ENCODE results near the gene SYNDIG1. TPM values are rescaled to one million over a fixed set of nuclear protein-coding genes. Genes with fewer than 3 reads are reported as not detected.
A peak's percentile ranks its signal among the peaks of the same experiment; 100 is the strongest.

The SYNDIG1 gene
- total RNA-seq, 1 donor from 2014 or later: 5.6 TPM

DNA sequence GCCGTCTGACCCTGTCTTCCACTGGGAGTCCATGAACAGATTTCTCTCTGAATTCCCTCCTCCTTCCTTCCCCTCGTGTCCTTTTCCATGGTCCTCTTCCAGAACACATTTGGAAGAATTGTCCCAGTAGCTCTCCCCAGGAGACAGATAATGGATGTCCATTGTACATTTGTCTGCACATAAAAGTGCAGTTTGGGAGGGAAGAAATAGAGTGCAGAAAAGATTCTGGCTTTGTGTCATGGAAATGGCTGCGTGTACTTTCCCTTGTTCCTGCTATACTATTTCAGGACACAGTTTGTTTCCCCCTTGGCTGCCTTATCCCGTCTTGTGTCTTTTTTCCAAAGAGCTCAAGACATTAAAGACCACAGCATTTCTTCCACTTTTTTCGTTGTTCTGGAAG is 127.6 kb downstream of the SYNDIG1 start:
- H3K9me3 Mint-ChIP-seq (ENCODE audit: low read depth): peaks cover 37% of the 10 kb centered on the region
- no peaks in the 10 kb centered on the region for H3K27me3 Mint-ChIP-seq (ENCODE audit: low read depth)
- H3K36me3 Mint-ChIP-seq (ENCODE audit: low read depth): peaks cover 13% of the 10 kb centered on the region
- H3K27ac Mint-ChIP-seq (ENCODE audit: unreplicated experiment): no peak overlapping the region
- no peak for TF ChIP-seq CTCF (IDR thresholded peaks at IDR 0.05)
- H3K4me1 Mint-ChIP-seq (ENCODE audit: low read depth): no peaks in the 10 kb centered on the region
- no peak for DNase-seq (ENCODE audit: low spot score)
- H3K4me3 Mint-ChIP-seq (ENCODE audit: unreplicated experiment): no peak overlapping the region

DNA sequence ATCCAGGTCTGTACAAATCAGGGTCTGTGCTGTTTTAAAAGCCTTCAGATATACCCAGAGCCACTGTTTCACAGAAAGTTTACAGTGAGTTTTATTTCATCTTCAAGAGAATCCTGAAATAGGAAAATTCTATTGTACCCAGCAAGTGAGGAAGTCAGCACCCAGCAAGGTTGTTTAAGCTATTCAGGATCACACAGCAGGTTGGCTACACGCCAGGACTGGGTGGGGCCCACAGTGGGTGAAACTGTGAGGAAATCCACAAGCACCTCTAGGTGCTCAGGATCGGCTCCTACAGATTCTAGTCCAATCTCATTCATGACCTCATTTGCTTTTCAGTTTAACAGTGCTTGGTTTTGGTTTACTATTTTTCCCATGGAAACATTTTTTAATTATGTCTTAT is 128.9 kb downstream of the SYNDIG1 start:
- Mint-ChIP-seq H3K27ac (ENCODE audit: unreplicated experiment) (no peak overlapping the region), H3K27me3 (ENCODE audit: low read depth) (no peaks in the 10 kb centered on the region), H3K4me3 (ENCODE audit: unreplicated experiment) (no peak overlapping the region), H3K36me3 (ENCODE audit: low read depth) (peaks cover 17% of the 10 kb centered on the region), H3K4me1 (ENCODE audit: low read depth) (no peaks in the 10 kb centered on the region), H3K9me3 (ENCODE audit: low read depth) (peaks cover 39% of the 10 kb centered on the region)
- TF ChIP-seq CTCF (IDR thresholded peaks at IDR 0.05): no peak
- no peak for DNase-seq (ENCODE audit: low spot score)

- peaks cover 15% of the 10 kb centered on the region for H3K36me3 Mint-ChIP-seq (ENCODE audit: low read depth)
- no peak for TF ChIP-seq CTCF (IDR thresholded peaks at IDR 0.05)
- no peaks in the 10 kb centered on the region for H3K4me1 Mint-ChIP-seq (ENCODE audit: low read depth)
- H3K27me3 Mint-ChIP-seq (ENCODE audit: low read depth): no peaks in the 10 kb centered on the region
- H3K27ac Mint-ChIP-seq (ENCODE audit: unreplicated experiment): no peak overlapping the region
- DNase-seq (ENCODE audit: low spot score): no peak
- H3K4me3 Mint-ChIP-seq (ENCODE audit: unreplicated experiment): no peak overlapping the region
- peaks cover 35% of the 10 kb centered on the region for H3K9me3 Mint-ChIP-seq (ENCODE audit: low read depth)
Observed at GRCh38 chr20:24598996-24599395, 129.6 kb downstream of the SYNDIG1 start.

DNA sequence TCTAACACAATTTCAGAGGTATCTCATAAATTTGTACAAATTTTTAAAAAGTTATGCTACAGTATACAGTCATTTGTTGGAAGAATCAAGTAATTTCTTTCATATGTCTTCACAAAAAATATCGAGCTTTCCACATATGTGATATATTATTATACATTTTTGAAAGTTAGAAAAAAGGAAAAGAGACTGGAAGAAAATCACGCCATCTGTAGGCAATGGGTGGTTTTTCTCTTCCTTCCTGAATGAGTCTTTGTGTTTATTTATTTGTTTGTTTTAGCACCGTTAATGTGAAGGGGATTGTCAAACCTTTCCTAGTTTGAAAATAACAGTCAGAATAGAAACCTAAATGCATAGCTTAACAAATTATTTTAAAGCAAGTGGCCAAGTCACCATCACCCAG is 130.6 kb downstream of the SYNDIG1 start:
- Mint-ChIP-seq H3K27me3 (ENCODE audit: low read depth) (no peaks in the 10 kb centered on the region), H3K36me3 (ENCODE audit: low read depth) (peaks cover 15% of the 10 kb centered on the region), H3K9me3 (ENCODE audit: low read depth) (peaks cover 28% of the 10 kb centered on the region), H3K27ac (ENCODE audit: unreplicated experiment) (no peak overlapping the region), H3K4me1 (ENCODE audit: low read depth) (no peaks in the 10 kb centered on the region), H3K4me3 (ENCODE audit: unreplicated experiment) (no peak overlapping the region)
- no peak for DNase-seq (ENCODE audit: low spot score)
- TF ChIP-seq CTCF (IDR thresholded peaks at IDR 0.05): peak; percentile 17

- peaks cover 15% of the 10 kb centered on the region for H3K36me3 Mint-ChIP-seq (ENCODE audit: low read depth)
- H3K4me3 Mint-ChIP-seq (ENCODE audit: unreplicated experiment): no peak overlapping the region
- no peak for TF ChIP-seq CTCF (IDR thresholded peaks at IDR 0.05)
- H3K4me1 Mint-ChIP-seq (ENCODE audit: low read depth): no peaks in the 10 kb centered on the region
- no peak overlapping the region for H3K27ac Mint-ChIP-seq (ENCODE audit: unreplicated experiment)
- no peaks in the 10 kb centered on the region for H3K27me3 Mint-ChIP-seq (ENCODE audit: low read depth)
- DNase-seq (ENCODE audit: low spot score): no peak
- peaks cover 28% of the 10 kb centered on the region for H3K9me3 Mint-ChIP-seq (ENCODE audit: low read depth)
Observed at GRCh38 chr20:24603454-24603853, 134.0 kb downstream of the SYNDIG1 start.
